ENCODE results near the gene CENPP.

The CENPP gene

GRCh38 chr9:92486371-92486770, 160.6 kb downstream of the CENPP start:
- POLR2A ChIA-PET = no interaction called here
- CTCF ChIA-PET = interaction anchor here (0.7 to 1.4 kb wide), 3 partner anchors 11 to 158 kb away, joined by 3 to 4 read pairs (median 3); no protein-coding TSS in a partner anchor
- no peak for TF ChIP-seq CTCF (IDR thresholded peaks at IDR 0.05; ENCODE audit: control extremely low read depth, extremely low read depth, low read depth, missing control alignments)
- DNase-seq (ENCODE audit: extremely low spot score) = no peak

GRCh38 chr9:92488681-92489550, 163.2 kb downstream of the CENPP start:
- DNase-seq (ENCODE audit: extremely low spot score) = no peak
- ChIA-PET POLR2A (no interaction called here), CTCF (interaction anchor here (1.6 kb wide), 1 partner anchor 14 kb away, joined by 5 read pairs; no protein-coding TSS in a partner anchor)
- no peak for TF ChIP-seq CTCF (IDR thresholded peaks at IDR 0.05; ENCODE audit: control extremely low read depth, extremely low read depth, low read depth, missing control alignments)

- DNase-seq (ENCODE audit: extremely low spot score) = no peak
- TF ChIP-seq CTCF (IDR thresholded peaks at IDR 0.05; ENCODE audit: control extremely low read depth, extremely low read depth, low read depth, missing control alignments) = no peak
- CTCF ChIA-PET = no interaction called here
- POLR2A ChIA-PET = no interaction called here
These were observed 167.1 kb downstream of the CENPP start for GRCh38 chr9:92492781-92493401.

GRCh38 chr9:92493749-92494387, 168.1 kb downstream of the CENPP start:
- ChIA-PET CTCF (interaction anchor here (0.7 to 1.8 kb wide), 3 partner anchors 9 to 13 kb away, joined by 3 to 6 read pairs (median 5); partner anchors contain the start of gene ASPN), POLR2A (no interaction called here)
- no peak for DNase-seq (ENCODE audit: extremely low spot score)
- TF ChIP-seq CTCF (IDR thresholded peaks at IDR 0.05; ENCODE audit: control extremely low read depth, extremely low read depth, low read depth, missing control alignments) = no peak

- CTCF ChIA-PET = interaction anchor here (0.7 to 1.8 kb wide), 5 partner anchors 9 to 22 kb away, joined by 3 to 6 read pairs (median 4); partner anchors contain the start of gene ASPN
- POLR2A ChIA-PET = no interaction called here
- no peak for DNase-seq (ENCODE audit: extremely low spot score)
- no peak for TF ChIP-seq CTCF (IDR thresholded peaks at IDR 0.05; ENCODE audit: control extremely low read depth, extremely low read depth, low read depth, missing control alignments)
These were observed 169.1 kb downstream of the CENPP start for GRCh38 chr9:92494856-92495255.
